B cell (primary cell): ENCODE data around the gene SRGAP2C.
"Not testable (repeated sequence)": the region's sequence is repeated elsewhere in the genome, so short reads cannot be mapped to it uniquely, and the experiment has no call there.

Experiments
- CTCF ChIP-seq: fragments of 200-600 bp; IDR thresholded peaks from one replicate; pipeline ENCODE4 v1.8.0; 2022; ENCODE audit warnings: antibody characterized with exemption, mild to moderate bottlenecking
- EZH2 ChIP-seq: IDR thresholded peaks from 2 replicates; pipeline ENCODE4 v1.6.1; 2012; ENCODE audit warnings: borderline replicate concordance, low read depth, mild to moderate bottlenecking, moderate library complexity, low read length; ENCODE audit not compliant: insufficient read depth, poor library complexity, severe bottlenecking

DNA sequence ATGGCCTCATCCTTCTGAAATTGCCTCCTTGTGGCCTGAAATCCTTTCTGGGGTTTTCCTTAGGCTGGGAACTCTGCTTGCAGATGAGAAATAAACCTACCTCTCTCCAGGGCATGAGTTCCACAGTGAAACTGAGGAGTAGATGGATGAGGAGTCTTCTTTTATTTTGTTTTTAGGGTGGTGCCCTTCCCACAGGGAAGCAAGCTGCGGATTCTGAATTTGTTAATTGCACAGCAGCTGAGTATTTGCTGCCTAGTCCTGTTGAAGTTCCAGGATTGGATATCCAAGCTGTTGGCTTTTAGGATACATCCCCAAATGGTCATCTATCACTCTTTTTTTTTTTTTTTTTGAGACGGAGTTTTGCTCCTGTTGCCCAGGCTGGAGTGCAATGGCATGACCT, 73.4 kb downstream of the SRGAP2C start:
- TF ChIP-seq CTCF, EZH2: not testable (repeated sequence)
